ENCODE measurements around the gene IGHMBP2. TPM values are rescaled to one million over a fixed set of nuclear protein-coding genes. Genes with fewer than 3 reads are reported as not detected.

Gene IGHMBP2
- total RNA-seq, 6 experiments from 2014 or later, result 5.8 to 21.2 (median 11.5) TPM

- H3K4me1 ChIP-seq, result peaks cover 0 to 7% (median 1%) of the 10 kb centered on the region in 4 donors
- DNase-seq (no peak), ATAC-seq (no peak)
- H3K9me3 ChIP-seq, result no peaks in the 10 kb centered on the region
- no peak for TF ChIP-seq POLR2A (IDR thresholded peaks at IDR 0.05)
- no peak for TF ChIP-seq CTCF (IDR thresholded peaks at IDR 0.05)
- H3K27ac ChIP-seq, result no peak overlapping the region
- no peaks in the 10 kb centered on the region for H3K27me3 ChIP-seq
- H3K4me3 ChIP-seq, result no peak overlapping the region
- H3K36me3 ChIP-seq, result peaks cover 0 to 46% (median 11%) of the 10 kb centered on the region in 4 donors
- 87% methylated on average over 3 of the region's 20 CpGs for WGBS (ENCODE audit: insufficient coverage, low coverage, low lambda C conversion rate, missing lambda C conversion rate)
- intact Hi-C loops (cut with DNase I), result no loop called here
These were observed 11.1 kb upstream of the IGHMBP2 start for GRCh38 chr11:68892576-68892975.

- DNase-seq (no peak), ATAC-seq (no peak)
- H3K9me3 ChIP-seq, result no peaks in the 10 kb centered on the region
- peaks cover 0 to 7% (median 1%) of the 10 kb centered on the region in 4 donors for H3K4me1 ChIP-seq
- intact Hi-C loops (cut with DNase I), result no loop called here
- TF ChIP-seq POLR2A (IDR thresholded peaks at IDR 0.05), result no peak
- no peak for TF ChIP-seq CTCF (IDR thresholded peaks at IDR 0.05)
- WGBS (ENCODE audit: insufficient coverage, low coverage, low lambda C conversion rate, missing lambda C conversion rate), result 100% methylated on average over 1 of the region's 5 CpGs
- no peak overlapping the region for H3K4me3 ChIP-seq
- H3K27me3 ChIP-seq, result no peaks in the 10 kb centered on the region
- H3K36me3 ChIP-seq, result peaks cover 0 to 52% (median 13%) of the 10 kb centered on the region in 4 donors
- no peak overlapping the region for H3K27ac ChIP-seq
These were observed 10.4 kb upstream of the IGHMBP2 start for GRCh38 chr11:68893282-68893681.

GRCh38 chr11:68896171-68896959 lies 7.3 kb upstream of the IGHMBP2 start:
- no peak overlapping the region for H3K27ac ChIP-seq
- TF ChIP-seq CTCF (IDR thresholded peaks at IDR 0.05), result no peak
- no peak for TF ChIP-seq POLR2A (IDR thresholded peaks at IDR 0.05)
- no peaks in the 10 kb centered on the region for H3K27me3 ChIP-seq
- H3K4me3 ChIP-seq, result no peak overlapping the region
- H3K9me3 ChIP-seq, result no peaks in the 10 kb centered on the region
- 93% methylated on average over 18 of the region's 23 CpGs for WGBS (ENCODE audit: insufficient coverage, low coverage, low lambda C conversion rate, missing lambda C conversion rate)
- peaks cover 0 to 5% (median 0%) of the 10 kb centered on the region in 4 donors for H3K4me1 ChIP-seq
- peaks cover 0 to 61% (median 21%) of the 10 kb centered on the region in 4 donors for H3K36me3 ChIP-seq
- DNase-seq (no peak), ATAC-seq (peak in 1 of 4 donors; percentile 28)
- intact Hi-C loops (cut with DNase I), result no loop called here

GRCh38 chr11:68897441-68897840 lies 6.2 kb upstream of the IGHMBP2 start:
- no peak for DNase-seq

More at GRCh38 chr11:68897441-68897840, 6.2 kb upstream of the IGHMBP2 start:
- no peak for ATAC-seq
- H3K4me1 ChIP-seq, result peaks cover 0 to under 1% (median 0%) of the 10 kb centered on the region in 4 donors
- no peak for TF ChIP-seq POLR2A (IDR thresholded peaks at IDR 0.05)
- no peak for TF ChIP-seq CTCF (IDR thresholded peaks at IDR 0.05)
- no peak overlapping the region for H3K4me3 ChIP-seq
- intact Hi-C loops (cut with DNase I), result no loop called here
- peaks cover 0 to 58% (median 21%) of the 10 kb centered on the region in 4 donors for H3K36me3 ChIP-seq
- H3K27ac ChIP-seq, result no peak overlapping the region
- whole genome bisulfite sequencing (ENCODE audit: insufficient coverage, low coverage, low lambda C conversion rate, missing lambda C conversion rate), result 70% methylated on average over 2 of the region's 9 CpGs
- no peaks in the 10 kb centered on the region for H3K27me3 ChIP-seq
- no peaks in the 10 kb centered on the region for H3K9me3 ChIP-seq
